ENCODE results near the gene CLEC4M. TPM values are rescaled to one million over a fixed set of nuclear protein-coding genes. Genes with fewer than 3 reads are reported as not detected.
"Not testable (repeated sequence)": the region's sequence is repeated elsewhere in the genome, so short reads cannot be mapped to it uniquely, and the experiment has no call there.

CLEC4M gene
- total RNA-seq, 3 donors from 2014 or later: not detected

DNA sequence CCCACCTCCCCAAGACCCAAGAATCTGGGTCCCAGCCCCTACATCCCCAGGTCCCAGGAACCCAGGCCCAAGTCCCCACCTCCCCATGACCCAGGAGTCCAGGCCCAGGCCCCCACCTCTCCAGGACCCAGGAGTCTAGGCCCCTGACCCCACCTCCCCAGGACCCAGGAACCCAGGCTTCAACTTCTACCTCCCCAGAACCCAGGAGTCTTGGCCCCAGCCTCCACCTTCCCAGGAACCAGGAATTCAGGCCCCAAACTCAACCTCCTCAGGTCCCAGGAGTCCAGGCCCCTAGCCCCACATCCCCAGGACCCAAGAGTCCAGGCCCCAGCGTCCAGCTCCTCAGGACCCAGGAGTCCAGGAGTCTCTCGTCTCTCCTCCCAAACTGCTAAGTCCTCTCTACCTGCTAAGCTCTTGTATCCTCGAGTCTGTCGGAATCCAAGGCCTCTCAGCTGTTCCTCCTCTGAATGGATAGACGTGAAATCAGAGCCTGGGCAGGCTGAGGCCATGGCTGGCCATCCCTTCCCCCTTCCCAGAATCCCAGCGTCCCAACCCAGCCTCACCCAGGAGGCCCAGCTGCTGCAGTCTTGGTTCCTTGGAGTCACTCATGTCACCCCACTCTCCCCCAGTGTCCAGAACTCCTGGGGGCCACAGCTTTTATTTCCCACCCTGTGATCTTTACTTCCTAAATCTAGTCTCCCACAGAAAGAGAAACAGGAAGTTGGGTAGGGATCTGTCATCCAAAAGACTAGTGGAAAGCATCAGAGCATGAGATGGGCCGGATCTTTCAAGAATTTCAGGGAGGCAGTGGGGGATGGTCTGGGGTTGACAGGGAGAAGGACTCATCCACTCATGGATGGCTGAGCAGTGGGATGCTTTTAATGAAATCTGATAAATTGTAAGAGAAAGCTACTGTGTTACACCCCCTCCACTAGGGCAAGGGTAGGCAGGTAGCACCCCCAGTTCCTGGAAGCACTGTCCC lies 15.8 kb upstream of the CLEC4M start, which contains the start of gene CD209:
TSS of gene CD209 (minus strand) at position 632 of the 982 bp plus-strand sequence. CDS start at position 609, 23 bp downstream.
- peaks cover 11% of the 10 kb centered on the region for H3K27me3 Mint-ChIP-seq (ENCODE audit: low read depth)
- no peaks in the 10 kb centered on the region for H3K36me3 Mint-ChIP-seq (ENCODE audit: insufficient read depth)
- ATAC-seq (no peak), DNase-seq (no peak)
- peaks cover 25% of the 10 kb centered on the region for H3K4me1 Mint-ChIP-seq (ENCODE audit: low read depth)
- peaks cover 9% of the 10 kb centered on the region for H3K9me3 Mint-ChIP-seq
- no peak within 1 kb of the TSS for H3K4me3 Mint-ChIP-seq

DNA sequence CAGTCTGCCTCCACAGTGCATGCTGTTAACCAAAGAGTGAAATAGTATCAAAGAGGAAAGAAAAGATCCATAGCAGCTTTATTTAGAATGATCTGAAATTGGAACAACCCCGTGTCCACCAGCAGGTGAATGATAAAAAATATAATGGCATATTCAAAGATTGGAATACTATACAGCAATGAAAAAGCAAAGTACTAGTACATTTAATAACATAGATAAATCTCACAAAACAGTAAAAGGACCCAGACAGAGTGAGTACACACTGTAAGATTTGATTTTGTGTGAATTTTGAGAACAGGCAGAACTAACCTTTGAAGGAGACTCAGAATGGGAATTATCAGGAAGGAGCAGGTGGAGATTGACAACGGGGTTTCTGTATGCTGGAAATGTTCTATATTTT lies 14.9 kb upstream of the CLEC4M start:
- Mint-ChIP-seq H3K4me3 (no peak overlapping the region), H3K27me3 (ENCODE audit: low read depth) (peaks cover 10% of the 10 kb centered on the region), H3K4me1 (ENCODE audit: low read depth) (peaks cover 30% of the 10 kb centered on the region), H3K36me3 (ENCODE audit: insufficient read depth) (no peaks in the 10 kb centered on the region), H3K9me3 (peaks cover 10% of the 10 kb centered on the region)
- ATAC-seq: no peak
- DNase-seq: no peak

DNA sequence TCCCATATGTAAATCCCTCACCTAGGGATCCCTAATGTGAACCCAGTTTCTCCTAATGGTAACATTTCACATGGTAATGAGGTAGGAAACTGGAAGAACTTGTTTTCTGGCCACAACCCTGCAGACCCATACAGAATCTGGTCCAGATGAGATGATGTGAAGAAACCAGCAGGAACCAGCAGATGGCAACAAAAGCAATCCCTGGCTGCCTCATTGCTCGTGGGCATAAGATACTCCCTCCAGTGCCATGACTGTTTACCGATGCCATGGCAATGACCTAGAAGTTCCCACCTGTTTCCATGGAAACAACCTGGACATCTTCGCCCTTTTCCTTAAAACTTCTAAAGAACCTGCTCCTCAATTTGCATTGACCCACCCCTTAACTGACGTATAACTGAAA lies 14.3 kb upstream of the CLEC4M start:
- Mint-ChIP-seq H3K4me3 (no peak overlapping the region), H3K9me3 (peaks cover 13% of the 10 kb centered on the region), H3K4me1 (ENCODE audit: low read depth) (peaks cover 31% of the 10 kb centered on the region), H3K27me3 (ENCODE audit: low read depth) (peaks cover 9% of the 10 kb centered on the region), H3K36me3 (ENCODE audit: insufficient read depth) (no peaks in the 10 kb centered on the region)
- DNase-seq (no peak), ATAC-seq (no peak)

DNA sequence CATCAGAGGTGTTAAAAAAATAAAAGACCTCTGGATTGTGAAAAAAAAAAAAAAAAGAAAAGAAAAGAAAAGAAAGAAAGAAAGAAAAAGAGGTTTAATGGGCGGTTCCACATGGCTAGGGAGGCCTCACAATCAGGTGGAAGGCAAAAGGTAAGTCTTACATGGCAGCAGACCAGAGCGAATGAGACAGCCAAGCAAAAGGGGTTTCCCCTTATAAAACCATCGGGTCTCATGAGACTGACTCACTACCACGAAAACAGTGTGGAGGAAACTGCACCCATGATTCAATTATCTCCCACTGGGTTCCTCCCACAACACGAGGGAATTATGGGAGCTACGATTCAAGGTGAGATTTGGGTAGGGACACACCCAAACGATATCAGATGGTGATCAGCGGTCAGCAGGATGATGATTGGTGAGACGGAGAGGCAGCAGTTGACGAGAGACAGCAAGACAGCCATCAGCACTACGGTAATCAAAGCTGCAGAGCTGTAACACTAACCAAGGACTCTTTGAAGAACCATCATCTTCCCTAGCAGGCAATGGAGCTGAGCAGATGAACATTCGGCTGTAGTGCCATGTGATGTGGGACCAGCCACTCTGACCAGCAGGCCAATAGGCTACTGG lies 11.8 kb upstream of the CLEC4M start:
- H3K4me3 Mint-ChIP-seq: no peak overlapping the region
- H3K27me3 Mint-ChIP-seq (ENCODE audit: low read depth): peaks cover 7% of the 10 kb centered on the region
- peaks cover 33% of the 10 kb centered on the region for H3K4me1 Mint-ChIP-seq (ENCODE audit: low read depth)
- peaks cover 31% of the 10 kb centered on the region for H3K9me3 Mint-ChIP-seq
- DNase-seq (peak; percentile 23), ATAC-seq (peak; percentile 98 to 99)
- H3K36me3 Mint-ChIP-seq (ENCODE audit: insufficient read depth): no peaks in the 10 kb centered on the region

DNA sequence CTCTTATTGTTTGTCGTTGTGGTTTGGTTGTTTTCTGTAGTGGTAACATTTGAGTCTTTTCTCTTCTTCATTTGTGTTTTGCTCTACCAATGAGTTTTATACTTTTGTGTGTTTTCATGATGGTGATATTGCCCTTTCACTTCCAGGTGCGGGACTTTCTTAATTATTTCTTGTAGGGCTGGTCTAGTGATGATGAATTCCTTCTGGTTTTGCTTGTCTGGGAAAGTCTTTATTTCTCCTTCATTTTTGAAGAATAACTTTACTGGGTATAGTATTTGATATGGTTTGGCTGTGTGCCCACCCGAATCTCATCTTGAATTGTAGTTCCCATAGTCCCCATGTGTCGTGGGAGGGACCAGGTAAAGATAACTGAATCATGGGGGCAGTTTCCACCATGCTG lies 6.8 kb upstream of the CLEC4M start:
- H3K27me3 Mint-ChIP-seq (ENCODE audit: low read depth): peaks cover 7% of the 10 kb centered on the region
- peaks cover 51% of the 10 kb centered on the region for H3K9me3 Mint-ChIP-seq
- peaks cover 21% of the 10 kb centered on the region for H3K4me1 Mint-ChIP-seq (ENCODE audit: low read depth)
- ATAC-seq (no peak), DNase-seq (no peak)
- H3K4me3 Mint-ChIP-seq: no peak overlapping the region
- peaks cover 11% of the 10 kb centered on the region for H3K36me3 Mint-ChIP-seq (ENCODE audit: insufficient read depth)

DNA sequence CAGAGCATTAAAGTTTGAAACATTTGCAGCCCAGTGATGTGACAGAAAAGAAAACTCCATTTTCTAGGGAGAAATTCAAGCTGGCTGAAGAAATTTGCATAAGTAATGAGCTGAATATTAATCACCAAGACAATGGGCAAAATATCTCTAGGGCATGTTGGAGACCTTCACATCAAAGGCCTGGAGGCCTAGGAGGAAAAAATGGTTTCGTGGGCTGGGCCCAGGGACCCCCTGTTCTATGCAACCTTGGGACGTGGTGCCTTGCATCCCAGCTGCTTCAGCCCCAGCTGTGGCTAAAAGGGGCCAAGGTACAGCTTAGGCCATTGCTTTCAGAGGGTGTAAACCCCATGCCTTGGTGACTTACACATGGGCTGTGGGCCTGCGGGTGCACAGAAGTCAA lies 5.7 kb upstream of the CLEC4M start:
- DNase-seq (no peak), ATAC-seq (no peak)
- Mint-ChIP-seq H3K27me3 (ENCODE audit: low read depth) (peaks cover 8% of the 10 kb centered on the region), H3K9me3 (peaks cover 51% of the 10 kb centered on the region), H3K4me1 (ENCODE audit: low read depth) (peaks cover 16% of the 10 kb centered on the region), H3K36me3 (ENCODE audit: insufficient read depth) (peaks cover 11% of the 10 kb centered on the region), H3K4me3 (no peak overlapping the region)

DNA sequence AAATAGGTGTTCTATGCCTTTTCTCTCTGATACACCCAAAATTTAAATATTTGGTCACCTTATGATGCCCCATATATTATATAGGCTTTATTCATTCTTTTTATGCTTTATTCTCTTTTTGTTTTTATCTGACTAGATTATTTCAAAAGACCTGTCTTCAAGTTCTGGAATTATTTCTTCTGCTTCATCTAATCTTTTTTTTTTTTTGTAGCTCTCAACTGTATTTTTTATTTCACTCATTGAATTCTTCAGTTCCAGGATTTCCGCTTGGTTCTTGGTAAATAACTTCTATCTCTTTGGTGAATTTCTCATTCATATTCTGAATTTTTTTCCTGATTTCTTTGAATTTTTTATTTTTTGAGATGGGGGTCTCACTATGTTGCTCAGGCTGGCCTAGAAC lies 3.9 kb upstream of the CLEC4M start:
- H3K9me3 Mint-ChIP-seq: peaks cover 47% of the 10 kb centered on the region

DNA sequence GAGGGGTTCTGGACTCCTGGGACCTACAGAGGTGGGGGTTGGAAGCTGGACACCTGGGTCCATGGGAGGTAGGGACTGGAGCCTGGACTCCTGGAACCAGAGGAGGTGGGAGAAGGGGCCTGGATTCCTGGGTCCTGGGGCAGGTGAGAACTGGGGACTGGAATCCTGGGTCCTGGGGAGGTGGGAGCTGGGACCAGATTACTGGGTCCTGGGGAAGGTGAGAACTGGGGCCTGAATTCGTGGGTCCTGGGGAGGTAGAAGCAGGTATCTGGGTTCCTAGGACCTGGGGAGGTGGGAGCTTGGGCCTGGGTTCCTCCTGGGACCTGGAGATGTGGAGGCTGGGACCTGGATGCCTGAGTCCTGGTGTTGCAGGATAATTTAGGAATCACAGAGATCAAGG lies 653 bp downstream of the CLEC4M start:
- DNase-seq: no peak
- peaks cover 11% of the 10 kb centered on the region for H3K9me3 Mint-ChIP-seq
- H3K36me3 Mint-ChIP-seq (ENCODE audit: insufficient read depth): peaks cover 6% of the 10 kb centered on the region
- H3K4me3 Mint-ChIP-seq: no peak overlapping the region
- H3K27me3 Mint-ChIP-seq (ENCODE audit: low read depth): peaks cover 19% of the 10 kb centered on the region
- no peak for ATAC-seq
- H3K4me1 Mint-ChIP-seq (ENCODE audit: low read depth): peaks cover 6% of the 10 kb centered on the region

More for the DNA sequence above, 3.9 kb upstream of the CLEC4M start:
- ATAC-seq: no peak
- H3K36me3 Mint-ChIP-seq (ENCODE audit: insufficient read depth): peaks cover 11% of the 10 kb centered on the region
- DNase-seq: no peak
- no peak overlapping the region for H3K4me3 Mint-ChIP-seq
- peaks cover 11% of the 10 kb centered on the region for H3K4me1 Mint-ChIP-seq (ENCODE audit: low read depth)
- peaks cover 13% of the 10 kb centered on the region for H3K27me3 Mint-ChIP-seq (ENCODE audit: low read depth)

DNA sequence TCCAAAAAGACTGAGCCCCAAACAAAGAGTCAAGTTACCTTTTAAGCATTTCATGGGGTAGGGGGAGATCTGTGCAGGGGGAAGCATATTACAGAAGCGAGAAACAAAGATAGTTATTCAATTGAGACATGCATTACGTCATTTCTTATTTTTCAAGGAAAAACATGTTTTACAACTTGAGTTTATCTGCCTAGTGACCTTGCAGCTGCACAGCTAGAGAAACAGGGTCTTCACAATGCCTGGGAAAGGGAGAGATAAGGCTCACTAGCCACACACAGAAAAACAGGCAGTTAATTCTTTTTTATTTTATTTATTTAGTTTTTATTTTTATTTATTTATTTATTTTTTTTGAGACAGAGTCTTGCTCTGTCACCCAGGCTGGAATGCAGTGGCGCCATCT lies 1.1 kb downstream of the CLEC4M start:
- not testable (repeated sequence) for H3K4me1 Mint-ChIP-seq (ENCODE audit: low read depth); DNase-seq; H3K36me3 Mint-ChIP-seq (ENCODE audit: insufficient read depth); ATAC-seq; H3K4me3 Mint-ChIP-seq; H3K9me3 Mint-ChIP-seq
- peaks cover 19% of the 10 kb centered on the region for H3K27me3 Mint-ChIP-seq (ENCODE audit: low read depth)

DNA sequence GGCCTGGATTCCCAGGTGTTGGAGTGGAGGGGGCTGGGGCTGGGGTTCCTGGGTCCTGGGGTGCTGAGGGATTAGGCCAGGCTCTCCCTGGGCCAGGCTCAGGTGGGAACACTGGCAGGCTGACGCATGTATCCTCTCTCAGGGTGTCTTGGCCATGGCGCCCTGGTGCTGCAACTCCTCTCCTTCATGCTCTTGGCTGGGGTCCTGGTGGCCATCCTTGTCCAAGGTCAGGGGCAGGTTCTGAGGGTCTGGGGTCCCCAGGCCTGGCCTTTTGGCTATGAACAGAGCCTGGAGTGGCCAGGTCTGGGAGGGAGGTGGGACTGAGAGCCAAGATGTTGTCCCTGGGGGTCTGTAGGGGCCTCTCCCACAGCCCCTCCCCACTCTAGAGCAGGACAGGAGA lies 2.0 kb downstream of the CLEC4M start:
- H3K27me3 Mint-ChIP-seq (ENCODE audit: low read depth): peaks cover 14% of the 10 kb centered on the region
- not testable (repeated sequence) for DNase-seq; H3K4me3 Mint-ChIP-seq; H3K9me3 Mint-ChIP-seq; H3K36me3 Mint-ChIP-seq (ENCODE audit: insufficient read depth); H3K4me1 Mint-ChIP-seq (ENCODE audit: low read depth); ATAC-seq

DNA sequence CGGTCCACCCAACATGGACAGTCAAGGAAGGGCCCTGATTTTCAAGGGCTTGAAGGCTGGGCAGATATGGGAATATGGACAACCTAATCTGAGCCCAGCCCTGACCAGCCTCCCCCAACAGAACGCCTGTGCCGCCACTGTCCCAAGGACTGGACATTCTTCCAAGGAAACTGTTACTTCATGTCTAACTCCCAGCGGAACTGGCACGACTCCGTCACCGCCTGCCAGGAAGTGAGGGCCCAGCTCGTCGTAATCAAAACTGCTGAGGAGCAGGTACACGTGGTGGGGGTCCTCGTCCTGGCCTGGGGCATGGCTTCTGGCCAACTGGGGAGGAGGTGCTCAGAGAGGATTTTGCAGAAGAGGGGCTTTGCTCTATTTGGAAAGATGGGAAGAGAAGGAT lies 3.5 kb downstream of the CLEC4M start:
- Mint-ChIP-seq H3K9me3 (no peaks in the 10 kb centered on the region), H3K36me3 (ENCODE audit: insufficient read depth) (no peaks in the 10 kb centered on the region), H3K4me1 (ENCODE audit: low read depth) (peaks cover 10% of the 10 kb centered on the region), H3K27me3 (ENCODE audit: low read depth) (peaks cover 16% of the 10 kb centered on the region), H3K4me3 (no peak overlapping the region)
- DNase-seq: no peak
- ATAC-seq: no peak

DNA sequence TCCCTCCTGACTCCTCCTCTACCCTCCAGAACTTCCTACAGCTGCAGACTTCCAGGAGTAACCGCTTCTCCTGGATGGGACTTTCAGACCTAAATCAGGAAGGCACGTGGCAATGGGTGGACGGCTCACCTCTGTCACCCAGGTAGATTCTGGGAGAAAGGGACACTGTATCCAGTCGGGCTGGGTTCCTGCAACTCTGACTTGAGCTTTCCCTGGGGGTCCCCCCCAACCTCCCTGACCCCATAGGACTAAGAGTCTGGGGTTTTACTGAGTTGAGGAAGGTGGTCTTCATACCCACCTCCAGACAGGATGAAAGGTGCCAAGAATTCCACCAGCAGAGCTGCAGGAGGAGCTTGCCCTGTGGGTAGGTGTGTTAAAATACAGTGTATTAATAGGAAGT lies 4.4 kb downstream of the CLEC4M start:
- DNase-seq: no peak
- H3K27me3 Mint-ChIP-seq (ENCODE audit: low read depth): peaks cover 14% of the 10 kb centered on the region

DNA sequence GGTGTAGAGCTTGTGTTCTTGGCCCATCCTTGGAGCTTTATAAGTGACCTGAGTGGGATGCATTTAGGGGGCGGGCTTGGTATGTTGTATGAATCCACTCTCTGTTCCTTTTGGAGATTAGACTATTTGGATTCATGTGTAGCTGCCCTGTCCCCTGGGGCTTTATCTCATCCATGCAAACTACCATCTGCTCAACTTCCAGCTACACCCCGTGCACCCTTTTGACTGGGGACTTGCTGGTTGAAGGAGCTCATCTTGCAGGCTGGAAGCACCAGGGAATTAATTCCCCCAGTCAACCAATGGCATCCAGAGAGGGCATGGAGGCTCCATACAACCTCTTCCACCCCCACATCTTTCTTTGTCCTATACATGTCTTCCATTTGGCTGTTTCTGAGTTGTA lies 6.1 kb downstream of the CLEC4M start:
- Mint-ChIP-seq H3K36me3 (ENCODE audit: insufficient read depth) (no peaks in the 10 kb centered on the region), H3K27me3 (ENCODE audit: low read depth) (peaks cover 10% of the 10 kb centered on the region), H3K9me3 (no peaks in the 10 kb centered on the region), H3K4me1 (ENCODE audit: low read depth) (peaks cover 19% of the 10 kb centered on the region), H3K4me3 (no peak overlapping the region)
- ATAC-seq: no peak
- no peak for DNase-seq

More for the DNA sequence above, 4.4 kb downstream of the CLEC4M start:
- Mint-ChIP-seq H3K4me1 (ENCODE audit: low read depth) (peaks cover 16% of the 10 kb centered on the region), H3K9me3 (no peaks in the 10 kb centered on the region), H3K36me3 (ENCODE audit: insufficient read depth) (no peaks in the 10 kb centered on the region), H3K4me3 (no peak overlapping the region)
- ATAC-seq: no peak

DNA sequence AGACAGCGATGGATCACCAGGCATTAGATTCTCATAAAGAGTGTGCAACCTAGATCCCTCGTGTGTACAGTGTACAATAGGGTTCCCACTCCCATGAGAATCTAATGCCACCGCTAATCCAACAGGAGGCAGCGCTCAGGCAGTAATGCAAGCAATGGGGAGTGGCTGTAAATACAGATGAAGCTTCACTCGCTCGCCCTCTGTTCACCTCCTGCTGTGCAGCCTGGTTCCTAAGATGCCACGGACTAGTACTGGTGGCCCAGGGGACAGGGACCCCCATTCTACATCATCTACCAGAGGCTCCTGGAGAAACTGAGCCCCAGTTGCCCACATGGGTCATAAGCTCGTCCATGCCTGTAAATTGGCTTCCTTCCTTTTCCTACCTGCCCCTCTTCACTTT lies 8.0 kb downstream of the CLEC4M start:
- DNase-seq (no peak), ATAC-seq (no peak)
- Mint-ChIP-seq H3K27me3 (ENCODE audit: low read depth) (peaks cover 10% of the 10 kb centered on the region), H3K4me1 (ENCODE audit: low read depth) (peaks cover 19% of the 10 kb centered on the region), H3K4me3 (no peak overlapping the region), H3K36me3 (ENCODE audit: insufficient read depth) (no peaks in the 10 kb centered on the region), H3K9me3 (no peaks in the 10 kb centered on the region)
